LHCN-M2 (cell line): ENCODE results near the gene CACNA1E. TPM values are rescaled to one million over a fixed set of nuclear protein-coding genes. Genes with fewer than 3 reads are reported as not detected.
"Not testable (repeated sequence)": the region's sequence is repeated elsewhere in the genome, so short reads cannot be mapped to it uniquely, and the experiment has no call there.

Experiments used
- DNase-seq: peaks from one replicate; pipeline ENCODE4 v3.0.0-alpha.2; 2012; ENCODE audit warnings: low read depth
- total RNA-seq: library from RNA; depleted of rRNA; stranded (reverse); fragments of >200 nt; gene quantifications from 2 replicates; pipeline ENCODE4 v1.2.3, GENCODE V29; 2014

Gene CACNA1E
- total RNA-seq, 1 experiment from 2014 or later = not detected

- DNase-seq = no peak
Measured at GRCh38 chr1:181516706-181517105, 33.4 kb downstream of the CACNA1E start.

GRCh38 chr1:181517181-181517875 lies 34.0 kb downstream of the CACNA1E start:
- DNase-seq = no peak

GRCh38 chr1:181518152-181518551 lies 34.8 kb downstream of the CACNA1E start:
- DNase-seq = no peak

- no peak for DNase-seq
Measured at GRCh38 chr1:181522864-181523263, 39.5 kb downstream of the CACNA1E start.

GRCh38 chr1:181525104-181525721 lies 41.9 kb downstream of the CACNA1E start:
- no peak for DNase-seq

- DNase-seq = not testable (repeated sequence)
Measured at GRCh38 chr1:181528241-181528640, 44.9 kb downstream of the CACNA1E start.

GRCh38 chr1:181531441-181531840 lies 48.1 kb downstream of the CACNA1E start:
- DNase-seq = no peak

GRCh38 chr1:181531951-181532600 lies 48.8 kb downstream of the CACNA1E start:
- no peak for DNase-seq

GRCh38 chr1:181538836-181539235 lies 55.5 kb downstream of the CACNA1E start:
- DNase-seq = no peak

- DNase-seq = no peak
Measured at GRCh38 chr1:181541458-181541857, 58.1 kb downstream of the CACNA1E start.

GRCh38 chr1:181541947-181542346 lies 58.6 kb downstream of the CACNA1E start:
- DNase-seq = peak; percentile 2

GRCh38 chr1:181542406-181542805 lies 59.1 kb downstream of the CACNA1E start:
- not testable (repeated sequence) for DNase-seq

- no peak for DNase-seq
Measured at GRCh38 chr1:181545395-181545794, 62.1 kb downstream of the CACNA1E start.

GRCh38 chr1:181548497-181548896 lies 65.2 kb downstream of the CACNA1E start:
- DNase-seq = no peak

GRCh38 chr1:181551249-181551648 lies 67.9 kb downstream of the CACNA1E start:
- DNase-seq = no peak

GRCh38 chr1:181551754-181552153 lies 68.4 kb downstream of the CACNA1E start:
- no peak for DNase-seq

- DNase-seq = no peak
Measured at GRCh38 chr1:181554465-181554864, 71.1 kb downstream of the CACNA1E start.

GRCh38 chr1:181556631-181557030 lies 73.3 kb downstream of the CACNA1E start:
- no peak for DNase-seq

GRCh38 chr1:181557313-181557712 lies 74.0 kb downstream of the CACNA1E start:
- DNase-seq = no peak

GRCh38 chr1:181558416-181558815 lies 75.1 kb downstream of the CACNA1E start:
- no peak for DNase-seq

- no peak for DNase-seq
Measured at GRCh38 chr1:181559142-181559541, 75.8 kb downstream of the CACNA1E start.

GRCh38 chr1:181562395-181562794 lies 79.1 kb downstream of the CACNA1E start:
- DNase-seq = no peak

GRCh38 chr1:181568736-181569135 lies 85.4 kb downstream of the CACNA1E start:
- DNase-seq = no peak
